OCI-LY1 (cell line): ENCODE measurements around the gene FHIT.

Source experiments
- CTCF ChIP-seq: fragments of 200-600 bp; sonication (generic), shearing (Covaris generic); IDR thresholded peaks from 2 replicates; pipeline ENCODE4 v1.5.1; 2017; ENCODE audit warnings: mild to moderate bottlenecking, antibody characterized with exemption, low read length, moderate library complexity, mixed read lengths
- EZH2 ChIP-seq: fragments of 200-600 bp; sonication (generic), shearing (Covaris generic); IDR thresholded peaks from 2 replicates; pipeline ENCODE4 v1.8.0; 2017; ENCODE audit warnings: borderline replicate concordance, mixed run types, mild to moderate bottlenecking, antibody characterized with exemption, low read length, moderate library complexity, mixed read lengths

- TF ChIP-seq CTCF, result no peak
- no peak for TF ChIP-seq EZH2
Observed at GRCh38 chr3:61110576-61110975, 140.7 kb downstream of the FHIT start.
